NCI-H2196 treated with DMSO at 0.1 percent for 48 hours (cell line): ENCODE results near the gene PRUNE2.

Experiments used
- DNase-seq: peaks from one replicate; lab custom pipeline; 2025; ENCODE audit not compliant: unreplicated experiment; lab: John Stamatoyannopoulos, UW

The PRUNE2 gene

DNA sequence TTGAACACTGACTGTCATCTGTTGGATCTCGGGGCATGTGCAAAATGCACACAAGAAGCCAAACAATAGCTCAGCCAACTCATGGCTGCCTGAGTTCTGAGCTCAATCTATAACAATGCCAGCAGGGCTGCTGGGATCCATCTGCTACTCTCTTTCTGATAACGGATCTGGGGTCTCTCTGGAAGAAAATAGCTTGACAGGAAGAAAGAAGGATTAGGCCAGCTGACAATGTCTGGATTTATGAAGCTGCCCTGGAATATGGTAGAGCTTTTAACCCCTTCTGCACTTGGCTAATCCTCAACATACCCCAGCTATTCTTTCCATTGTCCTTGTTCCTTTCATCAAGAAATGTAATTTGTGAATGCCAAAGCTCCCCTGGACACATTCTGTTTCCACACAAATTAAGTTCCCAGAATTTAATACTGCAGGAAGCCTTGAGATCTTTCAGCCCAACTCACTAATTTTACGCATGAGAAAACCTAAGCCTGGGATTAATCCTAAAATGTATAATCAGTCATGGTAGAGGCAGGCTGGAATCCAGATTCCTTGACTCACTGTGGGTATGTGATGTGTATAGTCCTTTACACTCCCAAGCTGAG, 204.4 kb downstream of the PRUNE2 start:
- DNase-seq, result no peak

DNA sequence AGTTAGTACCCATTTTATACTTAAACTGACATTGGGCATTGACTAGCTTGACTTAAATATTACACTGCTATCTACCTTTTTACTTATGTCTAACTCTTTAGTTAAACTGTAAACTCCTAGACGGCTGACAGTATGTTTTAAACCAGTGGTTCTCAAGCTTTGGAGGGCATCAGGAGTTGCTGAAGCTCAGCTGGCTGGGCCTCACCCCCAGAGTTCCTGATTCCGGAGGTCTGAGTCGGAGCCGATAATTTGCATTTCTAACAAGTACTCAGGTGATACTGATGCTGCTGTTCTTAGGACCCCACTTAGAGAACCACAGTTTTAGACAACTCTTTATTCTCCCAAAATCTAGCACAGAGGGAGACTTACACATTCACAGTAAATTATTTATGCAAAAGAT, 205.0 kb downstream of the PRUNE2 start:
- DNase-seq, result no peak

- DNase-seq, result no peak
These were observed 205.9 kb downstream of the PRUNE2 start for GRCh38 chr9:76699971-76700370.

DNA sequence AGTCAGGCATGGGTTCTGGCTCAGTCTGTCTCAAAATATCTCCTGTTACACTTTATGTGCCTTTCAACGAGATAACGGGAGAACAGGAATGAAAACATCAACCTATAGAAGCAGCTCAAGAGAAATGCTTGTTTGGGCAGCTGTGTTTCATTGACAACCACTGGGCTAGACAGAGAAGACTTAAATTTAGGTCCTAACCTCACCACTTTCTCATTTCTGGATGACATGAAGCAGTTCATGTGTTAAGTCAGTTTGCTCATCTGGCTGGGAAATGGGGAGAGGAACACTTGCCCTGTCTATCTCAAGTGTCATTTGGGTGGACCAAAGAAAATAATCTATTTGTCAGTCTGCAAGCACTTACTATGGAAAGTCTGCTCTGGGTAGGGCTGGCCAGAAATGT, 208.4 kb downstream of the PRUNE2 start:
- DNase-seq, result no peak

DNA sequence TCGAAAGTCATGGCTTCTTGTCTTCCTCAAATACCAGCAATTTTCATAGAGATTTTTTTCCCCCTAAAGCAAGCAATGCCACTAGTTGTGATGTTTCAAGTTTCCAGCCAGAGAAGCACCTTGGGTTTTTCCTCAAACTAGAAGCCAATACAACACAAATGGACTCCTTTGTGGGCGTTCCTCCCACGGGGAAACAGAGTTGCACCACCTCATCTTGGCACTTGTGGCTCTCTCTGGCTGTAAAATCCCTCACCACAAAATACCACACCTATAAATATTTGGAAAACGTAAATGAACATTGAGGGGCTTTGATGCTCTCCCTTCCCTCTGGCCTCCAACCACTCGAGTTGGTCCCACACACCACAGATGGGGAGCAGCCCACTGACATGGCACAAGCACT, 208.8 kb downstream of the PRUNE2 start:
- no peak for DNase-seq

- DNase-seq, result no peak
These were observed 212.0 kb downstream of the PRUNE2 start for GRCh38 chr9:76693912-76694311.

- DNase-seq, result no peak
These were observed 213.3 kb downstream of the PRUNE2 start for GRCh38 chr9:76692458-76693129.

DNA sequence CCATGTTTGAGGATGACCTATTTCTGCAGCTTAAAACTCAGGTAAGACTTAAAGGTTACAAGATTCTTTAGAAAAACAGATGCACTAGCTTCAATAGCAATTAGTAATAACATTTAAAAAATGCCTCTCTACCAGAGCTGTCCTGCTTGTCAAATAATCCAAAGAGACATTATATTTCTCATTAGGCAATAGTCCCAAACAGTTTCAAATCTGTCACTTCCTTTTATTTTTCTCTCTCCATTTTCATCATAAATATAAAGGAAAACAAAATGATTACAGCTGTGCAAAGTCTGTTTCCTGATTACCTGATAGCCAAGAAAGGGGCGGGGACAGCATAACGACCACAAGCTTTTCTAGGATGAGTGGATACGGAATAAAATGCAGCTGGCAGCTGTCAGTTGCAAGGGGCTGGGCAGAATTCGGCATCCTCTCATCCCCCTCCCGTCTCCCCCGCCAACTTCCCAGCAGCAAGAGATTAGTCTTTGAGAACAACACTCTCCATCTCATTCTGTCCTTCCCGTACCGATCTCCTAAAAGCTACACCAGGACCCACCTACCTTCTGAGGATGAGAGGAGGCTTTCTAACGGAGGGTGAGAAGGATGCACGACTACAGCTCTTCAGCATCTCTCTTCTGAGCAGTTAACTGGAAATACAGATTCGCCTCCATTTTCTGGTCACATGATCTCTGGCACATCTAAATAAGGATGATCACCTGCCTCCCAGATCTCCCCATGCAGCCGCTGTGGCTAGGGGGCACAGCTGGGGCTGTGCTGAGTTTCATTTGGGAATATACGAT, 214.2 kb downstream of the PRUNE2 start:
- DNase-seq, result peak; percentile 48

- no peak for DNase-seq
These were observed 214.9 kb downstream of the PRUNE2 start for GRCh38 chr9:76690973-76691370.

- no peak for DNase-seq
These were observed 215.5 kb downstream of the PRUNE2 start for GRCh38 chr9:76690246-76690972.

DNA sequence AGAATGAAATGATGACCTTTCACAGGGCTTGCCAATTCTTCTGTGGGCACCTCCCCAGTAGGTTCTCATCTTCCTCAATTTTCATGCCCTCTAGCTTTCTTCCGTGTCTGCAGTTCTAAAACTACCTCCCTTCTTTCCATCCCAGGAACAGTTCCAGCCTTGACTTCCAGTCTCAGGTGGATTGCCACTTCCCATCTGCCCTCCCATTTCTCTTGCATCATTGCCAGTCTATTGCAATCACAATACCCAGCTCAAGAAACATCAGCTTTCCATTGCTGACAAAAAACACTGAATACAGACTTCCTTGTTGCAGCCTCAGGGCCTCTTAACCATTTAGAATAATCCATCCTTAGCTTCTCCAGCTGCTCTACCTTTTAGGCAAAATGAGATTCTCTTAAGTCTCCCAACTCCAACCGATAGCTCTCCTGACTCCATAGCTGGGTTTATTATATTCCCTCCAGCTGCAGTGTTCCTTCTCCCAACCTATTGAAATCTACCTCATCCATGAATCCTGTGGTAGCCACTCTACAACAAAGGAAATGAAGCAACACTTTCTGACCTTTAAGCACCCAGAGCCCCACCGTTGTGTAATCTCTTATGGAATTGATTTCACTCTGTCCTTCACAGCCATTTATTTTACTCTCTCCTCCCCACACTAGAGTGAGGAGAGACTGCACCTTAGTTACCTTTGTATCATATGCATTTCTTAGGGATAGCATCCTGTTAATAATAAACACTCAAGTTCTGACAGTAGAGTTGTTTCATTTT, 217.3 kb downstream of the PRUNE2 start:
- DNase-seq, result no peak

DNA sequence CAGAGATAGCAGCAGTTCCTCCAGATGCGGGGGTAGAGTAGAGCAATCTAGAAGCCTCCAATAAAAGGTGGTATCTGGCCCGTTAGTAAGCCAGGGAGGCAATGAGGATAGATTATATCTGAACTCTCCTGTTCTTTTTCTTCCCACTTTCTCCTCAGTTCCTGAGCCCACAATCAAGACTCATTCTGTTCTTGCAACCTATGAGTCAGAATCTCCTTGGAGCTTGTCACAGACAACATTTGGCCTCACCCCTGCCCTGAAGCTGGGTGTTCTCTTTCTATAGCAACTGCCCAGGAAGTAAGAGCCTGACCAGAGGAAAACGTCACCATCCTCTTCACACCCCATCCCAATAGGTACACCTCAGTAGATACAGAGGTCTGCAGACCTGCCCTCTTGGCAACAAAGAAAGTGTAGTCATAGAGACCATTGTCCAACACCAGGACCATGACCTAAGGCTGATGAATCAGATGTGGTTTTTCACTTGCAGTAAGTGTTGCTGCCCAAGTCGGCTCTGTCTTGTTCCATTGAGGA, 218.0 kb downstream of the PRUNE2 start:
- peak; percentile 42 for DNase-seq

DNA sequence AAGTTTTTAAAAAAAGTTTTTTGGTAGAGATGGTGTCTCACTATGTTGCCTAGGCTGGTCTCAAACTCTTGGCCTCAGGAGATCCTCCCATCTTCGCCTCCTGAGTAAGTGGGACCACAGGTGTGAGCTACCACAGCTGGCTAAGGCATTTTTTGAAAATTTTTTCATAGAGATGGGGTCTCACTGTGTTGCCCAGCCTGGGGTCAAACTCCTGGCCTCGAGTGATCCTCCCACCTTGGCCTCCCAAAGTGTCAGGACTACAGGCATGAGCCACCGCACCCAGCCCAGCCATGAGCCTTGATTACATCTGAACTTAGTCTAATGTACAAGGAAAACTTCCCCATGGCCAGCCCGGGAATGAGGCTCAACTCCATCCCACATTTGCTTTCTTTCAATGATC, 219.2 kb downstream of the PRUNE2 start:
- no peak for DNase-seq

- DNase-seq, result no peak
These were observed 221.7 kb downstream of the PRUNE2 start for GRCh38 chr9:76684213-76684612.

GRCh38 chr9:76681556-76681955, 224.4 kb downstream of the PRUNE2 start:
- no peak for DNase-seq

GRCh38 chr9:76680716-76681425, 225.0 kb downstream of the PRUNE2 start:
- DNase-seq, result no peak

DNA sequence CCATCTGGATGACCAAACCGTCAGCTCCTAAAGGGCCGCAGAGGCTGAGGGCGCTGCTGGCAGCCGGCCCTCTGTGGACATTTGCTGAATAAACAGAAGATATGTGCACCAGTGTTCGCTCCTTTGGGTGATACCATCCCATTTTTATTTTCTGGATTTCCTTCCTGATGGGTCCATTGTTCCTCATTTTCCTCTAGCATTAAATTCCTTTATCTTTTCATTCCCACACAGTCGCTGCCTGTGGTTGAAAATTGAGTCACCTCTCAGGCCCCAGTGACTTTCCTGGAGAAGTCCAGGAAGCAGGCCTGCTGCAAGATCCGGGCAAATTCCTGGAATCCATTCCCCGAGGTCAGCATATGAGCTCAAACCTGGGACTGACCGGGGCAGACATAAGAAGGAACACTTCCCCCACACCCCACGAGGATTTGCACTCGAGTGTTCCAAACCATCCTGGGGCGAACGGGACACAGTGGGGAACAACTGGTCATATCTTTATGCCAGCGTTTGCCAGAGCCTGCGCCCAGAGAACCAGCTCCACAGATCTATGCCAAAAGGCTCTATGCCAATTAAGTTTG, 228.3 kb downstream of the PRUNE2 start:
- DNase-seq, result peak; percentile 25

- DNase-seq, result no peak
These were observed 229.1 kb downstream of the PRUNE2 start for GRCh38 chr9:76676857-76677256.

GRCh38 chr9:76667521-76667957, 238.4 kb downstream of the PRUNE2 start:
- DNase-seq, result peak; percentile 46
